H9 (cell line): Measurements from ENCODE around the gene RNF126. TPM values are rescaled to one million over a fixed set of nuclear protein-coding genes. Genes with fewer than 3 reads are reported as not detected.
A peak's percentile ranks its signal among the peaks of the same experiment; 100 is the strongest.

Experiments used
- DNase-seq: peaks from one replicate; pipeline ENCODE4 v3.0.0-alpha.2; 2017
- H2AFZ ChIP-seq: one replicate; pipeline ENCODE4 v1.6.1; 2013; ENCODE audit warnings: mild to moderate bottlenecking, low read length, control low read depth, moderate library complexity
- H2AK5ac ChIP-seq: 2 replicates; pipeline ENCODE4 v1.6.1; 2013; ENCODE audit warnings: low read length, control low read depth, mixed read lengths; ENCODE audit not compliant: insufficient read length
- H2BK120ac ChIP-seq: one replicate; pipeline ENCODE4 v1.6.1; 2013; ENCODE audit warnings: low read depth, mild to moderate bottlenecking, low read length, control low read depth, inconsistent platforms; ENCODE audit not compliant: poor library complexity, severe bottlenecking
- H2BK12ac ChIP-seq: 2 replicates; pipeline ENCODE4 v1.6.1; 2013; ENCODE audit warnings: low read length, control low read depth, mixed read lengths, low read depth; ENCODE audit not compliant: insufficient read length
- H2BK15ac ChIP-seq: 2 replicates; pipeline ENCODE4 v1.6.1; 2013; ENCODE audit warnings: low read depth, low read length, control low read depth
- H2BK20ac ChIP-seq: one replicate; pipeline ENCODE4 v1.6.1; 2013; ENCODE audit warnings: low read depth, mild to moderate bottlenecking, low read length, control low read depth, inconsistent platforms; ENCODE audit not compliant: poor library complexity, severe bottlenecking
- H2BK5ac ChIP-seq: 2 replicates; pipeline ENCODE4 v1.6.1; 2013; ENCODE audit warnings: low read length, control low read depth, mixed read lengths; ENCODE audit not compliant: insufficient read length
- H3K14ac ChIP-seq: 2 replicates; pipeline ENCODE4 v1.6.1; 2013; ENCODE audit warnings: low read length, control low read depth; ENCODE audit not compliant: insufficient read depth
- H3K18ac ChIP-seq: 2 replicates; pipeline ENCODE4 v1.6.1; 2013; ENCODE audit warnings: low read depth, mild to moderate bottlenecking, mixed read lengths, low read length, control low read depth; ENCODE audit not compliant: insufficient read length
- H3K23ac ChIP-seq: 2 replicates; pipeline ENCODE4 v1.6.1; 2013; ENCODE audit warnings: low read length, control low read depth, mixed read lengths, low read depth; ENCODE audit not compliant: insufficient read length
- H3K23me2 ChIP-seq: 2 replicates; pipeline ENCODE4 v1.6.1; 2013; ENCODE audit warnings: low read depth, mild to moderate bottlenecking, mixed read lengths, low read length, control low read depth; ENCODE audit not compliant: insufficient read length, poor library complexity, severe bottlenecking
- H3K27ac ChIP-seq: 2 replicates; pipeline ENCODE4 v1.5.1; 2013; ENCODE audit warnings: low read length, control low read depth, mixed read lengths, low read depth; ENCODE audit not compliant: insufficient read length
- H3K27me3 ChIP-seq: 2 replicates; pipeline ENCODE4 v1.6.1; 2013; ENCODE audit warnings: low read length, control low read depth, inconsistent platforms; ENCODE audit not compliant: insufficient read depth
- H3K4ac ChIP-seq: 2 replicates; pipeline ENCODE4 v1.6.1; 2013; ENCODE audit warnings: low read depth, mild to moderate bottlenecking, control low read depth, inconsistent platforms, low read length, moderate library complexity
- H3K4me1 ChIP-seq: 2 replicates; pipeline ENCODE4 v1.6.1; 2013; ENCODE audit warnings: low read length, control low read depth, inconsistent platforms; ENCODE audit not compliant: insufficient read depth
- H3K4me2 ChIP-seq: 2 replicates; pipeline ENCODE4 v1.6.1; 2013; ENCODE audit warnings: low read length, control low read depth, mixed read lengths; ENCODE audit not compliant: insufficient read length, insufficient read depth
- H3K56ac ChIP-seq: 2 replicates; pipeline ENCODE4 v1.6.1; 2013; ENCODE audit warnings: low read depth, mild to moderate bottlenecking, mixed read lengths, low read length, control low read depth; ENCODE audit not compliant: insufficient read length
- H3K79me1 ChIP-seq: 2 replicates; pipeline ENCODE4 v1.6.1; 2013; ENCODE audit warnings: low read depth, mild to moderate bottlenecking, moderate library complexity, low read length, control low read depth, inconsistent platforms; ENCODE audit not compliant: insufficient read depth, poor library complexity, severe bottlenecking
- H3K79me2 ChIP-seq: 2 replicates; pipeline ENCODE4 v1.6.1; 2013; ENCODE audit warnings: low read length, control low read depth, inconsistent platforms; ENCODE audit not compliant: insufficient read depth
- H3K9ac ChIP-seq: 2 replicates; pipeline ENCODE4 v1.6.1; 2013; ENCODE audit warnings: low read length, control low read depth, mixed read lengths; ENCODE audit not compliant: insufficient read length; ENCODE audit errors: extremely low read depth
- H3K9me3 ChIP-seq: one replicate; pipeline ENCODE4 v1.6.1; 2013; ENCODE audit warnings: low read depth, low read length, inconsistent platforms; ENCODE audit not compliant: control insufficient read depth
- H3T11ph ChIP-seq: one replicate; pipeline ENCODE4 v1.6.1; 2013; ENCODE audit warnings: mild to moderate bottlenecking, low read length, control low read depth, inconsistent platforms
- H4K20me1 ChIP-seq: one replicate; pipeline ENCODE4 v1.6.1; 2013; ENCODE audit not compliant: control insufficient read depth, insufficient read length, insufficient read depth
- H4K5ac ChIP-seq: 2 replicates; pipeline ENCODE4 v1.6.1; 2013; ENCODE audit warnings: low read depth, mild to moderate bottlenecking, mixed read lengths, low read length, control low read depth; ENCODE audit not compliant: insufficient read length
- H4K8ac ChIP-seq: replicated peaks from 2 replicates; pipeline ENCODE4 v1.6.1; 2013; ENCODE audit warnings: low read length, control low read depth, mixed read lengths, low read depth; ENCODE audit not compliant: insufficient read length
- H4K91ac ChIP-seq: 2 replicates; pipeline ENCODE4 v1.6.1; 2013; ENCODE audit warnings: low read depth, mild to moderate bottlenecking, moderate library complexity, mixed read lengths, low read length, control low read depth; ENCODE audit not compliant: insufficient read length
- H3K27ac Mint-ChIP-seq, 3 experiments: 2 replicates in 2 of 3; 3 replicates in 1 of 3; pipeline ENCODE4 v1.8.0; 2020 to 2021; ENCODE audit warnings: mixed read lengths in 3 of 3, mild to moderate bottlenecking in 1 of 3, moderate library complexity in 1 of 3
- H3K27me3 Mint-ChIP-seq: 2 replicates; pipeline ENCODE4 v1.8.0; 2021; ENCODE audit warnings: low read depth, mild to moderate bottlenecking, moderate library complexity, mixed read lengths
- H3K36me3 Mint-ChIP-seq, 3 experiments: 2 replicates in 2 of 3; 3 replicates in 1 of 3; pipeline ENCODE4 v1.8.0; 2020 to 2021; ENCODE audit warnings: low read depth in 3 of 3, mixed read lengths in 3 of 3; ENCODE audit not compliant: insufficient read depth in 1 of 3
- H3K4me1 Mint-ChIP-seq, 2 experiments: 2 replicates each; pipeline ENCODE4 v1.8.0; 2020; ENCODE audit warnings: mixed read lengths in 2 of 2
- H3K4me3 Mint-ChIP-seq, 2 experiments: 2 replicates in 1 of 2; 3 replicates in 1 of 2; pipeline ENCODE4 v1.8.0; 2020 to 2021; ENCODE audit warnings: mild to moderate bottlenecking in 2 of 2, mixed read lengths in 2 of 2, moderate library complexity in 1 of 2
- H3K9me3 Mint-ChIP-seq, 2 experiments: 2 replicates in 1 of 2; 3 replicates in 1 of 2; pipeline ENCODE4 v1.8.0; 2020; ENCODE audit warnings: mild to moderate bottlenecking in 2 of 2, mixed read lengths in 2 of 2, moderate library complexity in 1 of 2
- WGBS: extraction: QIAGEN DNeasy Blood & Tissue Kit; methylation state at CpG from one replicate; pipeline ENCODE4 v1.1.7; 2013; ENCODE audit warnings: missing lambda C conversion rate, low lambda C conversion rate, mixed read lengths; ENCODE audit not compliant: insufficient read length; ENCODE audit errors: extremely low coverage; 5-methylcytosine and 5-hydroxymethylcytosine counted together
- total RNA-seq: library from RNA; stranded (reverse); gene quantifications from 2 replicates; pipeline ENCODE4 v1.2.1, GENCODE V29; 2021
- TF ChIP-seq, protein P1 (sequence below): fragments of 200-600 bp; sonication (generic); conservative IDR thresholded peaks from 3 replicates; pipeline ENCODE4 v1.8.0; 2021; ENCODE audit warnings: antibody characterized with exemption, mild to moderate bottlenecking

Gene RNF126
- total RNA-seq, 1 experiment from 2014 or later: 81.9 TPM

DNA sequence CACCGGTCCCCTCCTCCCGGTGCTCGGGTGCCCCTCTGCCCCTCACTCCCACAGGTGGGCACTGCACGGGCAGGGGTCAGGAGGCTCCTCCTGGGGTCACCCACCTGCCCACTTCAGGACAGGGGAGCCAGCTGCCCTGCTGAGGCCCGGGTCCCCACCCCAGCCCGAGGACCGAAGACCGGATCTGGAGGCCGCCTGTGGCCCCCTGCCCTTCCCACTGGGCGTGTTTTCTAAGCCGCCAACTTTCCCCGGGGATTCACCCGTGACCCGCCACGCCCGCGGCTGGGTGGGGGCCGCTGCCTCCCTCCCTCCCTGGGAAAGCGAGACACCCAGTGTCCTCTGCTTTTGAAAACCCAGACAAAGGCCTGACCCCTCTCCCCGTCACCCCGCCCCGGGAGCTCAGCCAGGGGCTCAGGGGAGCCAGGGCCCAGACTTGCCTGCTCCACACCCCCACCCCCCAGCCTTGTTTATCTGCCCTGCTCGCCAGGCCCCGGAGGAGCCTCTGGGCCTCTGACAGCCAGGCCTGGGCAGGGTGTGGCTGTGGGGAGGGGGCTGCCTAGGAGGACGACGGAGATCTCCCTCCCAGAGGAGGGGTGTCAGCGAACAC lies 47.1 kb upstream of the RNF126 start:
- Histone ChIP-seq H2AFZ (no peak overlapping the region), H4K91ac (no peak overlapping the region), H3K4ac (no peak overlapping the region), H2BK5ac (no peak overlapping the region), H3K79me1 (no peaks in the 10 kb centered on the region), H2BK12ac (no peak overlapping the region), H2BK15ac (no peak overlapping the region), H2BK20ac (no peak overlapping the region), H3K9ac (no peak overlapping the region), H4K20me1 (no peaks in the 10 kb centered on the region), H3K18ac (no peak overlapping the region), H3T11ph (no peak overlapping the region), H3K4me1 (no peaks in the 10 kb centered on the region; the same call in 1 of the 2 replicates), H3K23ac (no peak overlapping the region), H3K4me2 (peak overlapping the region; percentile 44), H3K23me2 (peaks cover 8% of the 10 kb centered on the region), H3K79me2 (no peaks in the 10 kb centered on the region), H4K5ac (no peak overlapping the region), H3K27me3 (no peaks in the 10 kb centered on the region), H4K8ac (no peak overlapping the region), H3K14ac (no peak overlapping the region), H2AK5ac (no peak overlapping the region), H2BK120ac (no peak overlapping the region), H3K56ac (no peak overlapping the region), H3K9me3 (no peaks in the 10 kb centered on the region), H3K27ac (no peak overlapping the region)
- Mint-ChIP-seq H3K27ac (no peak overlapping the region), H3K36me3 (peaks cover 0 to 5% (median 3%) of the 10 kb centered on the region in 3 experiments; a peak in 3 of 7 replicates), H3K4me1 (peaks cover 9 to 11% of the 10 kb centered on the region in 2 experiments), H3K9me3 (peaks cover 8 to 9% of the 10 kb centered on the region in 2 experiments), H3K27me3 (peaks cover 17% of the 10 kb centered on the region), H3K4me3 (peak overlapping the region; percentile 26 to 74; a peak in 3 of 5 replicates)
- no peak for DNase-seq
- WGBS: no CpG with 5 or more reads among the region's 27 CpGs
- TF ChIP-seq, protein P1, sequence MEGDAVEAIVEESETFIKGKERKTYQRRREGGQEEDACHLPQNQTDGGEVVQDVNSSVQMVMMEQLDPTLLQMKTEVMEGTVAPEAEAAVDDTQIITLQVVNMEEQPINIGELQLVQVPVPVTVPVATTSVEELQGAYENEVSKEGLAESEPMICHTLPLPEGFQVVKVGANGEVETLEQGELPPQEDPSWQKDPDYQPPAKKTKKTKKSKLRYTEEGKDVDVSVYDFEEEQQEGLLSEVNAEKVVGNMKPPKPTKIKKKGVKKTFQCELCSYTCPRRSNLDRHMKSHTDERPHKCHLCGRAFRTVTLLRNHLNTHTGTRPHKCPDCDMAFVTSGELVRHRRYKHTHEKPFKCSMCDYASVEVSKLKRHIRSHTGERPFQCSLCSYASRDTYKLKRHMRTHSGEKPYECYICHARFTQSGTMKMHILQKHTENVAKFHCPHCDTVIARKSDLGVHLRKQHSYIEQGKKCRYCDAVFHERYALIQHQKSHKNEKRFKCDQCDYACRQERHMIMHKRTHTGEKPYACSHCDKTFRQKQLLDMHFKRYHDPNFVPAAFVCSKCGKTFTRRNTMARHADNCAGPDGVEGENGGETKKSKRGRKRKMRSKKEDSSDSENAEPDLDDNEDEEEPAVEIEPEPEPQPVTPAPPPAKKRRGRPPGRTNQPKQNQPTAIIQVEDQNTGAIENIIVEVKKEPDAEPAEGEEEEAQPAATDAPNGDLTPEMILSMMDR: no peak
